Lower leg skin (tissue), 4 donors: ENCODE measurements around the gene ZBTB24. TPM values are rescaled to one million over a fixed set of nuclear protein-coding genes. Genes with fewer than 3 reads are reported as not detected.

Experiments
- DNase-seq, 2 donors: peaks; one replicate each; pipeline ENCODE4 v3.0.0-alpha.2; 2019; ENCODE audit warnings: low spot score in 2 of 2
- H3K4me3 ChIP-seq: fragments of 200-600 bp; sonication (generic); 2 replicates; pipeline ENCODE4 v1.5.1; 2017; ENCODE audit warnings: mild to moderate bottlenecking, low read depth; ENCODE audit not compliant: poor library complexity, severe bottlenecking
- POLR2A ChIP-seq, 2 donors: fragments of 450-650 bp; IDR thresholded peaks; one replicate each; pipeline ENCODE4 v1.6.1; 2016 to 2017; ENCODE audit warnings: antibody characterized with exemption in 2 of 2, mild to moderate bottlenecking in 1 of 2, moderate library complexity in 1 of 2
- WGBS, 2 donors: methylation state at CpG; one replicate each; pipeline ENCODE4 v1.1.5; 2018; 5-methylcytosine and 5-hydroxymethylcytosine counted together
- intact Hi-C: fragments of 100-400 bp; cut with DNase I; formaldehyde crosslinking; loops from one replicate; pipeline ENCODE4 v1.15.0; 2023; ENCODE audit warnings: low total_unique reads
- total RNA-seq, 4 donors: library from RNA; depleted of rRNA; stranded (reverse); fragments of >200 nt; gene quantifications; one replicate each; pipeline ENCODE4 v1.1.0, GENCODE V29; 2016
- TF ChIP-seq, protein P1 (sequence below), 3 donors: fragments of 450-650 bp; IDR thresholded peaks; one replicate each; pipeline ENCODE4 v1.5.1; 2016; ENCODE audit warnings: antibody characterized with exemption in 3 of 3, mild to moderate bottlenecking in 3 of 3, moderate library complexity in 2 of 3

Gene ZBTB24
- total RNA-seq, 4 donors from 2014 or later, result 8.4 to 11.8 (median 10.1) TPM

DNA sequence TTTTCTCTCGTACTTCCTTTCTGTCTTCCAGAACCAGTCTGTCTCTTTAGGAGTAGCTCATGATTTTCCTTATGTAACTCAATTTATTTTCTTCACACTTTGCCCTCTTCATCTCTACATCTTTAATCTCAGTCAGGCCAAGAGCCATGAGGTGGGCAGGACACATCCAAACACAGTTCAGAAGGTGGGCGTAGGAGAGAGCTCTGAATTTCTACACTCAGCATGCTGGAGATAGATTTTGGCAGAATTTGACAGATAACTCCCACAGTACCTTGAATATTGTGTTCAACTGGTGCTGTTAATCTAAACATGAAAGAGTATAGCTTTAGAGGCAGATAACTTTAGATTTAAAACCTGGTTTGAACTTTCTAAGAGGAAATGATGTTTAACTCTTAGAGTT lies 23.8 kb upstream of the ZBTB24 start:
- TF ChIP-seq, protein P1, sequence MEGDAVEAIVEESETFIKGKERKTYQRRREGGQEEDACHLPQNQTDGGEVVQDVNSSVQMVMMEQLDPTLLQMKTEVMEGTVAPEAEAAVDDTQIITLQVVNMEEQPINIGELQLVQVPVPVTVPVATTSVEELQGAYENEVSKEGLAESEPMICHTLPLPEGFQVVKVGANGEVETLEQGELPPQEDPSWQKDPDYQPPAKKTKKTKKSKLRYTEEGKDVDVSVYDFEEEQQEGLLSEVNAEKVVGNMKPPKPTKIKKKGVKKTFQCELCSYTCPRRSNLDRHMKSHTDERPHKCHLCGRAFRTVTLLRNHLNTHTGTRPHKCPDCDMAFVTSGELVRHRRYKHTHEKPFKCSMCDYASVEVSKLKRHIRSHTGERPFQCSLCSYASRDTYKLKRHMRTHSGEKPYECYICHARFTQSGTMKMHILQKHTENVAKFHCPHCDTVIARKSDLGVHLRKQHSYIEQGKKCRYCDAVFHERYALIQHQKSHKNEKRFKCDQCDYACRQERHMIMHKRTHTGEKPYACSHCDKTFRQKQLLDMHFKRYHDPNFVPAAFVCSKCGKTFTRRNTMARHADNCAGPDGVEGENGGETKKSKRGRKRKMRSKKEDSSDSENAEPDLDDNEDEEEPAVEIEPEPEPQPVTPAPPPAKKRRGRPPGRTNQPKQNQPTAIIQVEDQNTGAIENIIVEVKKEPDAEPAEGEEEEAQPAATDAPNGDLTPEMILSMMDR (IDR thresholded peaks at IDR 0.05), result no peak
- TF ChIP-seq POLR2A (IDR thresholded peaks at IDR 0.05), result no peak

DNA sequence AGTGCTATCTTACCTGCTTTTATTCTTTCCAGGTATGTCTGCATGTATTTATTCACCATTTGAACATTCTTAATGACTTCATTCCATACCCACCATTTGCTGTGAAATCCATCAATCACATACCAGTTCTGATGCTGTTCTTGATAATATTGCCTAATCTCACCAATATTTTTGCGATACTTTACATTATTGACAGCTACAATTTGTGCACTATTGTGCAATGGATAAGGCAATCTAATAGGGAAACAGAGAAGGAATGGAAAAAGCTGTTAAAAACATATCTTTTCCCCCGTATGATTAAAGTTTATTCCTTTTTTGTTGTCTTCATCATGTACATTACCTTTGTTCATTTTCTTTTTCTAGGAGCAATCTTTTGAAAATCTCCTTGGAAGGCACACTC lies 23.3 kb upstream of the ZBTB24 start:
- no peak overlapping the region for H3K4me3 ChIP-seq
- intact Hi-C loops, result no loop called here
- 92 to 93% methylated on average over 2 of the region's 2 CpGs for WGBS, 2 donors
- no peak for TF ChIP-seq POLR2A (IDR thresholded peaks at IDR 0.05)
- DNase-seq, result no peak

More for the DNA sequence above, 23.8 kb upstream of the ZBTB24 start:
- 84 to 90% methylated on average over 2 of the region's 2 CpGs for WGBS, 2 donors
- DNase-seq, result no peak
- intact Hi-C loops, result no loop called here
- no peak overlapping the region for H3K4me3 ChIP-seq

DNA sequence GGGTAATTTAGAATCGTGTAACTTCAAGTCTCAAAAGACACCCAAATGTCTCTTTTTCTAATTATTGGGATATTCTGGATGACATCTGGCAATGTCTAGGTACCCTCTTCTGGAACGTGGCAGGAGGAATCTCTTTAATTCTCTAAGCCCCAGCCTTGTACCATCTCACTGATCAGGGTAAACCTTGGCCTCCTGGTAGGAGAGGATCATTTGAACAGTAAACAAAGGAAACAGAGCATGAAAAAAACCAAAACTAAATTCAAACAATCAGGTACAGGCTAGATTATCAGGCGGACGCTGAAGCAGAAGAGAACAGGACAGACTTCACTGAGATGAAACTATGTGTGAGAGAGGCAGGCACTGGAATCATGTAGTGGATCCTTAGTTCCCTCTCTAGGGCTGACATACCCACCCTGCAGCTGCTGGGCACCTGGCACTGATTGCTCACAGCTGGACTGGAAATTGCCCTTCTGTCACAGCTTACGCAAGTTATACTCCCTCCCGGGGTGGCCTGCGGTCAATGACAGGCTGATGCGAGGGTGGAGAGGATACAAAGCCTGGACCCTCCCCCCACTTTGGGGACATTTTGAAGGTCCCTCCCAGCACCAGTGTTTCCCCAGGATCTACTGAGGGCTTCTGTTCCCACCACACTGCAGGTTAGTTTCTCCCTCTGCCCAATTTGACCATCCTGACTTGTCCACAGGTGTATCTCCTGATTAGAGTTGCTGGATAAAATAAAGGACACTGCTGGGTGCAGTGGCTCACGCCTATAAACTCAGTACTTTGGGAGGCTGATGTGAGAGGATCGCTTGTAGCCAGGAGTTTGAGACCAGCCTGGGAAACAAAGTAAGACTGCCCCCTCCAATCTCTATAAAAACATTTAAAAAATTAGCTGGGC lies 20.6 kb upstream of the ZBTB24 start:
- no peak overlapping the region for H3K4me3 ChIP-seq
- intact Hi-C loops, result no loop called here
- WGBS, 2 donors, result 64 to 74% methylated on average over 10 of the region's 10 CpGs
- no peak for TF ChIP-seq POLR2A (IDR thresholded peaks at IDR 0.05)
- TF ChIP-seq, protein P1 (IDR thresholded peaks at IDR 0.05), result no peak
- no peak for DNase-seq

DNA sequence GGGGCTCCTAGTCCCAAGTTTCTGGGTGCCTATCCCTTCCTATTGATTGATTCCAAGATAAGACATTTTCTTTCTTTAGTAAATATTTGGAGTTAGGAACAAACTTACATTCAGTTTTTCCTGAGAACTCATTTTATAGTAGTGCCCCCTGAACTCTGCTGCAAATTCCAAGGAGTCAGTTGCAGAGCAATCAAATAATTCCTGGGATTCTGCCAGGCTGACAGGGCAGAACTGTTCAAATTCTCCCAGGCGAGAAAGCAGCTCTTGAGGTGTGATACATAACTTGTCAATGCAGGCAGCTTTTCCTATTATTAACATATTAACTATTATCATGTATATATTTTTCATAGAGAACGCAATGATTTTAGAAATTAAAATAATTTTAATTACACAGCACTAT lies 15.9 kb upstream of the ZBTB24 start:
- no peak overlapping the region for H3K4me3 ChIP-seq
- DNase-seq, result no peak
- TF ChIP-seq, protein P1 (IDR thresholded peaks at IDR 0.05), result no peak
- no peak for TF ChIP-seq POLR2A (IDR thresholded peaks at IDR 0.05)
- whole genome bisulfite sequencing, 2 donors, result 57 to 64% methylated on average over 2 of the region's 2 CpGs
- intact Hi-C loops, result no loop called here

DNA sequence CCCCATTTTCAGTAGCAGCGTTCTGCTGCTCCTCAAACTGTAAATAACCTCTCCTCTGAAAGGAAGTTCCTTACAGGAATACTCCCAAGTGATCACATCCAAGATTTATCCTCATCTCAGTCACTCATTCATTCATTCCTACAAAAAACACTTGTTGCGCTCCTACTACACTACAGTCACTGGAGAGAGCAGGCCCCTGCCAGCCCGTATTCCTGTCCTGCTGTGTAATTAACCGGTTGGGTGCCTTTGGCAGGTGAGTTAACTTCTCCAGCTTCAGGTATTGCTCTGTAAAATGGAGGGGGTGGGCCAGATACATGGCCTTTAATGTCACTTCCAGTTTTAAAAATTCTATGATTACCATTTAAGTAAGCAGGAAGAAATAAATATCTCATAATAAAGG lies 15.0 kb upstream of the ZBTB24 start:
- 80 to 92% methylated on average over 4 of the region's 4 CpGs for WGBS, 2 donors
- H3K4me3 ChIP-seq, result no peak overlapping the region
- DNase-seq, result no peak
- intact Hi-C loops, result no loop called here
- TF ChIP-seq POLR2A (IDR thresholded peaks at IDR 0.05), result no peak
- TF ChIP-seq, protein P1 (IDR thresholded peaks at IDR 0.05), result no peak

DNA sequence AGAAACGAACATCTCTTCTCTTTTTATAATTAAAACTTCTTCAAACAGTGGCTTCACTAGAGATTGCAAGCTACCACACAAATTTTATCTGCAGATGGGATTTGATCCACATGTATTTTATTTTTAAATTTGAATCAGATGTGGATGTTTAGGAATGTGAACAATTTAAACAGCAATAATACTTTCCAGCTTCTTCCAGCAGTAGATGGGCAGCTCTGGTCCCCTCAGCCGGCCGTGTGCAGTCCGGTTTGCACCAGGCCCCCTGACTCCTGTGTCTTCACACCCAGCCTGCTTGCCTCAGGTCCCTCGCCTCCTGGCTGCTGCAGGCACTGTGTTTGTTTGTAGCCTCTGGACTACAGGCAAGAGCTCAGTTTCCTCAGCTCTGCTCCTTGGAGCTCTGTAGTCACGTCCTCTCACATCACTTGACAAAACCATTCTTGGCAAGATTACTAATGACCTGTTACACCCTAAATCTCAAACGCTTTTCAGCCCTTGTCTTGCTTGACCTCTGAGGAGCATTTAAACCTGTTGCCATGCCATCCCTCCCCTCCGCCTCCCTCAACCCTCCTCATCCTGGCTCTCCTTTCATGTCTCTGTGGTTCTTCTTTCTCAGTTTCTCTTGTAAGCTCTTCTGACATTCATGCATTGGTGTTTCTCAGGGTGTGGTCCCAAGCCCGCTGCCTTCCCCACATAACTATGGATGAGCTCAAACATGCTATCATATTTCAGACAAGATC lies 13.2 kb upstream of the ZBTB24 start:
- no peak for DNase-seq
- no peak for TF ChIP-seq POLR2A (IDR thresholded peaks at IDR 0.05)
- TF ChIP-seq, protein P1 (IDR thresholded peaks at IDR 0.05), result no peak
- 49 to 62% methylated on average over 9 of the region's 9 CpGs for WGBS, 2 donors
- H3K4me3 ChIP-seq, result no peak overlapping the region
- intact Hi-C loops, result no loop called here
